NCI-H187 (cell line): ENCODE measurements around the gene WNT10A.

Source experiments
- DNase-seq, 2 experiments: peaks; one replicate each; lab custom pipeline; 2025; lab: John Stamatoyannopoulos, UW

The WNT10A gene

DNA sequence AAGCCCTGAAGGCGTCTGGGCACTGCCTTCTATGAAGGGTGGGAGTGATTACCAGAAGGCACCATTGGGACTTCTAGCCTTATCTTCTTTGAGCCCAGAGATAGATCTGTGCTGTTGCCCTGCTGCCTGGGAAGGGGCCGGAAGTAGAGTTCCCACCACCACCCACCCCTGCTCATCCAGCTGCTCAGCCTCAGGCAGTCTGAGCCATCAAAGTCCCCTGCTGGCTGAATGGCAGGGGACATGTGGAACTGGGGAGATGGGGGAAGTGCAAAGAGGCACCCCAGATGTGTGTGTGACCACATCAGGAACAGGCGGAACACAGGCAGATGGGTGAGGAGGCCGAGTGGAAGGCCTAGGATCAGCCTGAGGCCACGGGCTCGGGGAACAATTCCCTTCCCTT lies 3.3 kb upstream of the WNT10A start:
- DNase-seq: no peak

DNA sequence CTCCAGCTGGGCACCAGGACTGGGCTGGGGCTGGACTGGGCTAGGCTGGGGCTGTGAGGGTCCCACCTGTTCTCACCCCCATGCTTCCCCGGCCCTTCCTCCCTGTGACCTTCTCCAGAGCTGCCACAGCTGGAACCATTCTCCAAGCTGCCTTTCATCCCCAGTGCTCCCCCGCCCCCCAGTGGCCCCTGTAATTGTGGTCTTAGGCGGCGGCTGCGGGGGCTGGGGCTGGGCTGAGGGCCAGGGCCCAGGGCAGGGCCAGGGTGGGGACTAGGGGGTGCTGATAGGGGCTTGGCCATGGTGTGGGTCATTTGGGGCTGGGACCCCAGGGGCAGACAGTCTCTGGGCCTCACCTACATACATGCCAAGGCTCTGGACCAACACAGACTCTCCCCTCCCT lies 2.8 kb upstream of the WNT10A start:
- DNase-seq: no peak

DNA sequence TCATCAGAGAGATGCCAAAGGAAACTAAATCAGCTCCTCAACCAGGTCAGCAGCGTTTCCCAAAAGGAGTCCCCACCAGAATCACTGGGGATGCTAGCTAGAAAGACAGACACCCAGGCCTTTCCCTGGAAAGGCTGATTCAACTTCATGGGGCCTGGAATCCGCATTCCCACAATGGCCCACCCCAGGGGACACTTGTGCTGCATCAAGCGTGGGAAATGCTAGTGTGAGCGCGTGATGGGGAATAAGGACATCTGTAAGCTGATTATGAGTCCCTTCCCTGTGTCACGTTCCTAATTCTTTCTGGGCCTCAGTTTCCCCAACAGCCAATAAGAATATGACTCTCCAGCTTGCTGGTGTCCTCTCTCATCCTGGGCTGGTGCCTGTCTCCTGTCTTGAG lies 2.2 kb upstream of the WNT10A start:
- no peak for DNase-seq

DNA sequence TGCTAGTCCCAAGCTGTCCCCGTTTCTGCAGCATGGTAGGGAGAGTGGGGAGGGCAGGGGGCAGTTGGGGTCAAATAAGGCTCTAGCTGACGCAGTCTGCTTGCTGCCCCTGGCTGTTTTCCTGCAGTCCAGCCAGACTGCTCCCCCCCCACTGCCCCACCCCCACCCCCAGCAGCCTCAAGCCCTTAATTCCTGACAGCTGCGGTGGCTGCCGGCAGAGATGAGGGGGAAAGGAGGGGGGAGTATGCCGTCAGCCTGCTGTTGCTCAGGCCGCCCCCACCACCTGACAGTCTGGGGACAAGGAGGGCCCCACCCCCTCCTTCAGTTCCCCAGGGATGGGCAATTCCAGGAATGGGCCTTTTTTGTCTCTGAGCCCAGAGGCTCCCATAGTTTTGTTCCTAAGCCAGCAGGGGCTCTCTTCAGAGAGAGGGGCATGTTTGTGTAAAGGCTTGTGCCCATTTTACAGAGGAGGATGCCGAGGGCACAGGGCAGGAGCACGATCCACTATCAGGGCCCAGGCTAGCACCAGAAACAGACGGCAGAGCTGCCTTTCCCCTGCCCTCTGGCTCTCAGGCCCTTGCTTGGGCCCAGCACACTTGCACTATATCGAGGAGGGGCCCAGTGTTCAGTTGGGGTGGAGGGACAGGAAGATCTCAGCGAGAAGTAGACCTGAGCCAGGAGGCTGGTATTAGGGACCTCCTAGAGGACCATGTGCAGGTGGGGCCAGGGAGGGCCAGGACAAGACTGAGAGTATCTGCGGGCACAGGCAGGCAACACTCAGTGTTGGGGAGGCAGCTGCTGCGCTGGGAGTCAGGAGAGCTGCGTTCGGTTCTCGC lies 1.5 kb upstream of the WNT10A start:
- DNase-seq: no peak

DNA sequence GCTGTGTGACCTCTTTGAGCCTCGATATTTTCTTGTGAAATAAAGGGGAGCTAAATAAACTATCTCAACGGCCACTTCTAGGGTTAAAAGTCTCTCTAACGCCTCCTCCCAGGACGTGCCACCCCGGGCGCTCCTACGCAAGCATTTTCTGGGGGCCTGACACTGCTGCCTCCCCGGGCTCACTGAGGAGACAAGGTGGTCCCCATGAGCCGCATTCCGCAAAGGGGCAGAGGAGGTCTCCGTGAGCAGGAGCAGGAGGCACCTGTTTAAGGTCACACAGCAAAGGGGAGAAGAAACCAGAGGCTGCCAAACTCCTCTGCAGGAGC lies 913 bp upstream of the WNT10A start:
- DNase-seq: no peak

DNA sequence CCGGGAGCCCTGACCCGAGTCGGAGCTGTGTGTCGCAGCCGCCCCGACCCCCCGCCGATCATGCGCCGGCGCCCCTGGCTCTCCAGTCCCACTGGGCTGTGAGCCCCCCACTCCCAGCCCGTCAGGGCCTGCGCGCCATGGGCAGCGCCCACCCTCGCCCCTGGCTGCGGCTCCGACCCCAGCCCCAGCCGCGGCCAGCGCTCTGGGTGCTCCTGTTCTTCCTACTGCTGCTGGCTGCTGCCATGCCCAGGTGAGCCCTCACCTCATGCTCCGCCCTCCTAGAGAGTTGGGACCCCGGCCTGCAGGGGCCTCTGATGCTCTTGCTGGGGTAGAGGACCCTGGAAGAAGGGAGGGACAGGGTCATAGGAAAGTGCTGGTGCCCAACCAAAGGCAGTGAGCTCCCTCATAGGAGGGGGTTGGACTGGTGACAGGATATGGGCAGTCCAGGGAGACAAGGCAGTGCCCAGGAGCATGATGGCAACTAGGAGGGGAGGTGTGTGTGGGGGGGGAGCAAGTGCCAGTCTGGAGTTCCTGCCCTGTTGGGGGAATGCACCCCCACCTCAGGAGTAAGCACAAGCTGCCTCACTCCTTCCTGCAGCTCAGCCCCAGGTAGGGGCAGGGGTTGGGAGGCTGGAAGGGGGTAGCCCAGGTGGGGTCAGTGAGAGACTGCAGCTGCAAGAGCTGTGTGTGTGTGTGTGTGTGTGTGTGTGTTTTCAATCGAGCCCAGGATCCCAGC lies 375 bp downstream of the WNT10A start:
- DNase-seq: no peak

DNA sequence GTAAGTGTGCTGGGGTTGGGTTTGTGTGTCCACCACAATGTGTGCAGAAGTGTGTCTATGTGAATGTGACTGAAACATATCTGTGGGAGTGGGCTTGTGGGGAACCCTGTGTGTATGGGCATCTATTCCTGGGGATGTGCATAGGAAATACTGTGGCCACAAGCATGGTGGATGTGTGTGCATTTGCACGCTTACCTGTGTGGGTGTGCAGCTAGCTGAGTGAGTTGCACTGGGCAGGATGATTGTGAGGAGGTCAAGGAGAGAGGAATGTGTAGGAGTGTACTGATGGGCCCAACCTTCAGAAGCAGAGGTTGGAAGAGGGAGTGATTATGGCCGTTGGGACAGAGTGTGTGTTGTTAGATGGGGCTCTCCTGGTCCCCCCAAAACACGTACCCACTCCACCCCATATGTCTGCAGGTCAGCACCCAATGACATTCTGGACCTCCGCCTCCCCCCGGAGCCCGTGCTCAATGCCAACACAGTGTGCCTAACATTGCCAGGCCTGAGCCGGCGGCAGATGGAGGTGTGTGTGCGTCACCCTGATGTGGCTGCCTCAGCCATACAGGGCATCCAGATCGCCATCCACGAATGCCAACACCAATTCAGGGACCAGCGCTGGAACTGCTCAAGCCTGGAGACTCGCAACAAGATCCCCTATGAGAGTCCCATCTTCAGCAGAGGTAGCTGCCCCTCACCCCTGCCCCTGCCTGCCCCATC lies 1.2 kb downstream of the WNT10A start:
- no peak for DNase-seq

DNA sequence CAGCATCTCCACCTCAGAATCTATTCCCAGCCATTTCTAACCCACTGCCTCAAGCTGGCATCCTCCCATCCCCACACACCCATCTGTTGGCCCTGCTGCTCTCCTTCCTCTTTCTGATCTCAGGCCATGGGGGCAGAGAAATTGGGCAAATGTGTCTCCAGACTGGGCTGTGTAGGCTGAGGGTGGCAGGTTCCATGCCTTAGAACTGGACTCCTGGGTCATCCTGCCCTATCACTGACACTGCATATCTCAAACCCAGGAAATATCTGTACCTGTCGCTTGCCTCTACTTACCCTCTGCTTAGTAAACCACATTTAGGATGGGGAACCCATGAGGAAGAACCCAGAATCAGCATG lies 1.8 kb downstream of the WNT10A start:
- no peak for DNase-seq

DNA sequence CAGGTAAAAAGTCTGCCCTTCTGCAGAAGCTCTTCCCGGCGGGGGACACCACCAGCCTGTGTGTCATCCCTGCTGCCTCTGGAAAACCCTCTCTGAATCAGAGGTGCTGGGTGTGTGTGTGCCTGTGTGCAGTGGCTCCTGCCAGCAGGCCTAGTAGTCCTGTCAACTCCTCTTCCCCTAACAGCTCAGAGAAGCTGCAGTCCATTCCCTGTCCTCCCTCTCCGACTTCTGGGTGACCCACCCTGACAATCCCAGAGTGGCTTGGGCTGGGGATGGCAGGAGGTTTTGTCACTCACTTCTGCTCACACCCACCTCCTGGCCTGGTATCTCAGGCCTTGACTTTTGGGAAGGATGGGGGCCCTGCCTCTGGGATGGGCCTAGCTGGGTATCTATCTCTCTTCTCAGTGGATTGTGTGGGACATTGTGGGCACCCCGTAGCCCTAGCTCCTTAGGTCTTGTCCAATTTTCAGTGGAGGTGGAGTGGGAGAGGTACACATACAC lies 2.3 kb downstream of the WNT10A start:
- no peak for DNase-seq

DNA sequence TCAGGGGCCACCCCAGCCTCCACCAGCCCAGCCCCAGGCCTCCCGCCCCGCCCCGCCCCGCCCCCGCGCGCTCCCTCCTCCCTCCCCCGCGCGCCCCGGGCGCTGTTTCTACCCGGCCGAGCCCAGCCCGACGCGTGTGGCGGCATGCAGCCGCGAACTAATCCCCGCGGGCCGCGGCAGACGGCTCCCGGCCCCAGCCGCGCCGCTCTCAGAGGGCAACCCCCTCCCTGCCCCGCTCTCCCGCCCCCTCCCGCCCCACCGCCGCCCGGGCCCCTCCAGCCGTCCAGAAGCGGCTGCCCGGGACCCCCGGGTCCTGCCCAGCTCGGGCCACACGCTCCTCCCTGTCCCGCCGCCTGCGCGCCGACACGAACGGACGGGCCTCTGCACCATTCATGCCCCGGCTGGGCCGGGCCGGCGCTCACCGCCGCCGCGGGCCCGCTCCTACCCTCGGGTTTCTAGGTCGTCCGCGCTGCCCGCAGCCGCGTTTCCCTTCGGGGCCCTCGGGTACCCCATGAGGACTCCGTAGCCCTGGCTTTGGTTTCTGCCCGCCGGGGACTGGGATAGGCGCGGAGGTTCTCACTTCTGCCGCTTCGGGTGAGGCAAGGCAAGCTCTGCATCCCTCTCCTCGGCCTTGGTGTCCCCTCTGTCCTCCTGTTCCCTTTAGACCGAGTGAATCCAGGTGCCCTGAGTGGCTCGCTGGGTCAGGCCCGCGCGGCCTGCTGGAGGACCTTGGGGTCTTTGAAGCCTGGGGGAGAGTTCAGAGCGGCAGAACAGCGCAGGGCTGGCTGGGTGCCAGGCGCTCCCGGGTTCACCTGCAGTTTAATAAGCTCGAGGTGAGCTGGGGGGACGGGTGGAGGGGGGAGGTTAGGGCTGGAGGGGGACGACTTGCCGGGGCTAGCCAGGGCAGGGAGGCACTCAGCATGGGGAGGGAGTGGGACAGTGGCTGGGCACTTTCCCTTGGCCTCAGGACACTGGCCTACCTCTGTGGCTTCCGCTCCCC lies 3.1 kb downstream of the WNT10A start:
- no peak for DNase-seq

DNA sequence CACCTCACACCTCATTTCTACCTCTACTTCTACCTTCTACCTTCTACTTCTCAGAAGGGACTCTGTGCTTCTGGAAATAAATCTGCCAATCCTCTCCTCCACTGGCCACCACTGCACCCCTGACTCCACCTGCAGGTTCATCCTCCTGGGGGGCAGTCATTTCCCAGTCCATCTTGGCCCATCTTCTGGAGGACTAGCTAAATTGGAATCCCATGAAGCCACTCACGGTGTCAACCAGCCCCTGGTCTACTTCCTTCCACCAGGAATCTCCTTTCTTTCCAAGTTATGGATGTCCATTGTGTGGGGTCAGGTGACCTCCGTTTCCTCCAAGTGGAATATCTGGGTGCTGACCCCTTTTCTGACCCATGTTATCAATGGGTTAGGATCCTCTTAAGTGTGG lies 3.9 kb downstream of the WNT10A start:
- no peak for DNase-seq

DNA sequence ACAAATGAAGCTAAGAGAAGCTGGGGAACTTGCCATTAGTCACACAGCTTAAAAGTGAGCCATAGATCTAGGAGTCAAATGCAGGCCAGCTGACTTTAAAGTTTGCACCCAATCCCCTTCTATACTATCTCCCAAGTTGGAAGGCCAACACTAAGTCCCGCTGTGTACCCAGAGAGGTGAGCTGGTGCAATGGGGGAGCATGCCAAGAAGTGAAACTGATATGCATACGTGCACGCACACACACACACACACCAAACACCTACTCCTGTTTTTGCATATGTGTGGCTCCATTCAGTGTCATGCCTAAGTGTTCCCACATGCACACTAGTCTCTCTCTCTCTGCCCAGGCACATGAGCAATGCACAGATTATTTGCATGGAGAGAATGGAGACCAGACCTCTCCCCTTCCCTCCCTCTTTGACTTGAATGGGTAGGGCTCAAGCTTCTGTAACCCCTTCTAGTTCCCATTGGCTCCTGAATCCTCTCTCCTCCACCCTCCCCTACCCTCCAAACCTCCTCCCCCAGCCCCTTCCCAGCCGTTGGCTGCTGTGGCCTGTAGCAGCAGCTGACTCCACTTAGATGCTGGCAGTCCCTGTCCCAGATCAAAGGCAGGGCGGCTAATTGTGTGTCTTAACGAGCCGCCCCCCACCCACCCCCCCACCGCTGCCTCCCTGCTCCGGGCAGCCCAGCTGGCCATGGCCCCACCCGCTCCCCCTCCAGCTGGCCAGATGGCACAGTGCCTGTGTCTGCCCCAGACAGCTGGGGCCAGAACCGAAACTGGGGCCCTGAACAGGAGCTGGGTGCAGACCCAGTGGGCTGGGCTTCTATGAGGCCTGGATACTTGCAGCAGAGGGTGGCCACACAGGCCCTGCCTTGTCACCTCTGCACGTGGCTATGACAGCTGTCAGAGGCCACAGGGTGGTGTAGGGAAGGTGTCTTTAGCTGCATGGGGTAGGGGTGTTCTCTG lies 5.6 kb downstream of the WNT10A start:
- no peak for DNase-seq

DNA sequence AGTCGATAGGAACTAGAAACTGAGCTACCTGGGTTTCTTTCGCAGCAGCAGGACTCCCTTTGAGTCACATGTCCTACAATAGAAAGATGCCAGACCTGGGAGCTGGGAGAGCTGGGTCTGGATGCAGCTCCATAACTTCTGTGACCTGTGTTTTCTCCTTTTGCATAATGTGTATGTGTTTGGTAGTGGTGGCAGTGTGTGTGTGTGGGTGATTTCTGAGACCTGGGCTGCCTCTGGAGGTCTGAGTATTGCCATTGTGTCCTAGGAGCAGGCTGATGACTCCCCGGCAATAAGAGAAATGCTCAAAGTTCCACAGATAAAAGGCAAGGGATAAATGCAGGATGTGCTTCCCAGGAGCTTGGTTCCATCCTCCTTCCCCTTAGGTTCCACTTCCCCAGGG lies 6.4 kb downstream of the WNT10A start:
- no peak for DNase-seq

DNA sequence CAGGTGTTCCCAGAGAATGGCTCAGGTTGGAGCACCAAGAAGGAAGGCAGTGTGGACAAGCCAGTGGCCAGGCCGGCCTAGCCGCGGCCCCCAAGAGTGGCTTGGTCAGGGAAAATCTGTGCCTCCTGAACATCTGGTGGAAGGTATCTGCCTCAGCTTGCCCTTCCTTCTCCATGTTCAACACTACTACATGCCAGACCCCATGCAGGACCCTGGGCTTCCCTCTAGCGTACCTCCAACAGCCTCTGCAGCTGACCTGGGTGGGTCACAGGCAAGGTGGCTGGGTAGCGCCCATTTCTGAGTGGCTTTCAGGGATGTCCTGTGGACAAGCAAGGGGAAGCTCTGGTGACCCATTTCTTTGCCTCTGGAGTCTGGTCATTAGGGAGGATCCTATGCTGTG lies 7.7 kb downstream of the WNT10A start:
- DNase-seq: no peak

DNA sequence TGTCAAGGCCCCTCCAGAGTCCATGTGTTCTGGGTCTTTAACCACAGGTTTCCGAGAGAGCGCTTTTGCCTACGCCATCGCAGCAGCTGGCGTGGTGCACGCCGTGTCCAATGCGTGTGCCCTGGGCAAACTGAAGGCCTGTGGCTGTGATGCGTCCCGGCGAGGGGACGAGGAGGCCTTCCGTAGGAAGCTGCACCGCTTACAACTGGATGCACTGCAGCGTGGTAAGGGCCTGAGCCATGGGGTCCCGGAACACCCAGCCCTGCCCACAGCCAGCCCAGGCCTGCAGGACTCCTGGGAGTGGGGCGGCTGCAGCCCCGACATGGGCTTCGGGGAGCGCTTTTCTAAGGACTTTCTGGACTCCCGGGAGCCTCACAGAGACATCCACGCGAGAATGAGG lies 9.3 kb downstream of the WNT10A start:
- no peak for DNase-seq

DNA sequence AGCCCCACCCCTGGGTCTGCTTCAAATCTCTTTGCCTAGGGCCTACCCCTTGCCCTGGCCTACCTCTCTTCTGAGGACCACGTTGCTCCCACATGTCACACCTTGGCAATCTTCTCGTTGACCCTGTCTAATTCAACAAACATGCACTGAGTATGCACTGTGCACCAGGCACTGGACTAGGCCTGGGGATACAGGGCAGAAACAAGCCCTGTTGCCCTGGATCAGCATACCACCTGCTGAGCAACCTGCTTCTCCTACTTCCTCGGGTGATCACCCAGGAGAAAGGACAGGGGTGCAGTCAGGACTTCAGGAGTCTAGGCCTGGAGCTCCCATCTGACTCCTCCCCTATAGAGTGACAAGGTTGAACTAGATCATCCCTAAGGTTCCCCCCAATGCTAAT lies 9.7 kb downstream of the WNT10A start:
- DNase-seq: no peak

DNA sequence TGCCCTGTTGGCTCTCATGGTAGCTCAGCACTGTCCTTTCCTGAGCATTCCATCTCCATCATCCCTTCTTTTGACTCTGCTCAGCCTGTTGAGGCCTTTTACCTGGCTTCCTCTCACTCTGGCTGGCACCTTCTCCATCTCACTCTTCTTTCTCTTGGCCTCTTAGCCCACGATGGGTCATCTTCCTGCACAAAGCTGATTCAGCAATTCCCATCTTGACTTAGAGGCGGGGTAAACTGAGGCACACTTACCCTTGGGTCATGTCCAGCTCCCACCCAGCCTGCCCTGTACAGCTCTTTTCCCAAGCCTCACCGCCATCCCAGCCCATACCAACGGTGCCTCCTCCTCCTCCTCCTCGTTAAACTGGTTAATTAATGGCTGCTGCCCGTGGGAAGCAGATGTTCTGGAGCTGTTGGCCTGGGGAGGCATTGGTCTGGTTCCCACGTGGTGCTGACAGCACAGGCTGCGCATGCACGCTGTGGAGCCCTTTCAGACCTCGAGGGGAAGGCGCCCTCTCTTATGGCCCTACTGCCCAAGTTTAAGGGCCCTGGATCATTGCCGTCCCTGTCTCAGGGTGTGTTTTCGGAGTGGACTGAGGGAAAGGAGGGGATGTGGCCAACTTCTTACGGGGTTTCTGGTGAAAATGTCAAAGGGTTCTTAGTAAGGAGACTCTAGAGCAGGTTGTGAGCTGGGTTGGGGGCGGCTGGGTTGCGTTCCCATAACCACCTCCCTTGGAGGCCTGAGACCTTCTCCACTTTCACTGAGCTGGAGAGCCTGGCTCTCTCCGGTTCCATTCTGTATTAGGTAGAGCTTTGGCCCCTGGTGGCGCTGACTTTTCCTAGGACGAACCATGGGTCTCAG lies 10.9 kb downstream of the WNT10A start:
- DNase-seq: no peak

DNA sequence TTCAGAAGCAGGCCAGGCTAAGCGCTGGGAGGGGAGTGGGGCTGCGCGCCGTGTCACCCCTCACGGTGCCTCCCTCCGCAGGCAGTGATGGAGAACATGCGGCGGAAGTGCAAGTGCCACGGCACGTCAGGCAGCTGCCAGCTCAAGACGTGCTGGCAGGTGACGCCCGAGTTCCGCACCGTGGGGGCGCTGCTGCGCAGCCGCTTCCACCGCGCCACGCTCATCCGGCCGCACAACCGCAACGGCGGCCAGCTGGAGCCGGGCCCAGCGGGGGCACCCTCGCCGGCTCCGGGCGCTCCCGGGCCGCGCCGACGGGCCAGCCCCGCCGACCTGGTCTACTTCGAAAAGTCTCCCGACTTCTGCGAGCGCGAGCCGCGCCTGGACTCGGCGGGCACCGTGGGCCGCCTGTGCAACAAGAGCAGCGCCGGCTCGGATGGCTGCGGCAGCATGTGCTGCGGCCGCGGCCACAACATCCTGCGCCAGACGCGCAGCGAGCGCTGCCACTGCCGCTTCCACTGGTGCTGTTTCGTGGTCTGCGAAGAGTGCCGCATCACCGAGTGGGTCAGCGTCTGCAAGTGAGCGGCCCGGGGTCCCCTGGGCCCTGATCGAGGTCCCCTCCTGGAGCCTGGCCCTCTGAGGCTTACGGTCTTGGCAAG lies 12.2 kb downstream of the WNT10A start:
- DNase-seq: peak in 1 of 2 experiments; percentile 3
